IMR-90 (cell line): ENCODE results near the gene INMT. TPM values are rescaled to one million over a fixed set of nuclear protein-coding genes. Genes with fewer than 3 reads are reported as not detected.

Source experiments
- ATAC-seq: fragments of 200-7000 bp; cut with Tn5 transposase; 2 replicates; pipeline ENCODE4 v1.9.1; 2020; ENCODE audit warnings: low read depth, mild to moderate bottlenecking, moderate library complexity
- BruUV-seq: library from RNA; stranded (reverse); fragments of 400-500 nt; replicated peaks from 2 replicates; lab custom pipeline; 2021; lab: Mats Ljungman, UMichigan
- CTCF ChIA-PET: fragments of 300-600 bp; formaldehyde crosslinking; extraction: SDS; loops from one replicate; lab custom pipeline; 2021; ENCODE audit warnings: antibody characterized with exemption; lab: Yijun Ruan, JAX
- POLR2A ChIA-PET: fragments of 300-600 bp; sonication (Branson Sonifier 250); formaldehyde crosslinking; loops from one replicate; lab custom pipeline; 2022; ENCODE audit warnings: antibody characterized with exemption; ENCODE audit not compliant: unreplicated experiment; lab: Charles Lee
- DNase-seq: peaks from one replicate; pipeline ENCODE4 v3.0.0; 2013
- H2AFZ ChIP-seq: replicated peaks from 2 replicates; pipeline ENCODE3; 2013; ENCODE audit warnings: low read length, mild to moderate bottlenecking; ENCODE audit not compliant: poor library complexity
- H2AK5ac ChIP-seq: 2 replicates; pipeline ENCODE4 v1.6.1; 2013; ENCODE audit warnings: low read depth, low read length, inconsistent platforms
- H2AK9ac ChIP-seq: replicated peaks from 2 replicates; pipeline ENCODE3; 2013; ENCODE audit warnings: mild to moderate bottlenecking, low read depth, low read length, moderate library complexity; ENCODE audit not compliant: poor library complexity
- H2BK120ac ChIP-seq: 2 replicates; pipeline ENCODE4 v1.6.1; 2013; ENCODE audit warnings: low read depth, low read length, inconsistent platforms
- H2BK15ac ChIP-seq: 3 replicates; pipeline ENCODE4 v1.6.1; 2013; ENCODE audit warnings: low read depth, low read length, inconsistent platforms
- H2BK20ac ChIP-seq: 2 replicates; pipeline ENCODE4 v1.6.1; 2013; ENCODE audit warnings: low read depth, mild to moderate bottlenecking, inconsistent platforms, low read length, moderate library complexity
- H2BK5ac ChIP-seq: 2 replicates; pipeline ENCODE4 v1.6.1; 2013; ENCODE audit warnings: mild to moderate bottlenecking, low read depth, low read length, inconsistent platforms; ENCODE audit not compliant: poor library complexity, severe bottlenecking
- H3K14ac ChIP-seq: replicated peaks from 2 replicates; pipeline ENCODE4 v1.6.1; 2013; ENCODE audit warnings: low read depth, low read length, inconsistent platforms
- H3K18ac ChIP-seq: 2 replicates; pipeline ENCODE4 v1.6.1; 2013; ENCODE audit warnings: low read depth, low read length, control low read depth
- H3K23ac ChIP-seq: 2 replicates; pipeline ENCODE4 v1.6.1; 2013; ENCODE audit warnings: low read depth, low read length, inconsistent platforms
- H3K27ac ChIP-seq: 2 replicates; pipeline ENCODE4 v1.5.1; 2013; ENCODE audit warnings: mild to moderate bottlenecking, control low read depth, low read length; ENCODE audit not compliant: insufficient read depth
- H3K27me3 ChIP-seq: 2 replicates; pipeline ENCODE4 v1.6.1; 2013; ENCODE audit warnings: low read length; ENCODE audit not compliant: control insufficient read depth, insufficient read depth
- H3K36me3 ChIP-seq: 2 replicates; pipeline ENCODE4 v1.6.1; 2013; ENCODE audit warnings: low read length, mixed read lengths; ENCODE audit not compliant: control insufficient read depth, insufficient read depth
- H3K4ac ChIP-seq: 2 replicates; pipeline ENCODE4 v1.6.1; 2013; ENCODE audit warnings: low read depth, low read length, inconsistent platforms
- H3K4me1 ChIP-seq: 2 replicates; pipeline ENCODE4 v1.6.1; 2013; ENCODE audit warnings: low read length, mixed read lengths; ENCODE audit not compliant: control insufficient read depth, insufficient read depth
- H3K4me2 ChIP-seq: 2 replicates; pipeline ENCODE4 v1.6.1; 2013; ENCODE audit warnings: low read depth, mild to moderate bottlenecking, control low read depth, low read length, moderate library complexity
- H3K4me3 ChIP-seq: 2 replicates; pipeline ENCODE4 v1.5.1; 2013; ENCODE audit warnings: low read depth, mild to moderate bottlenecking, control low read depth, low read length, moderate library complexity; ENCODE audit not compliant: insufficient read depth
- H3K56ac ChIP-seq: 2 replicates; pipeline ENCODE4 v1.6.1; 2013; ENCODE audit warnings: low read length, inconsistent platforms; ENCODE audit not compliant: insufficient read depth; ENCODE audit errors: extremely low read depth
- H3K79me1 ChIP-seq, 2 experiments: 2 replicates each; pipeline ENCODE4 v1.6.1; 2013; ENCODE audit warnings: low read length in 2 of 2, inconsistent platforms in 1 of 2, low read depth in 1 of 2
- H3K9ac ChIP-seq: 2 replicates; pipeline ENCODE4 v1.6.1; 2013; ENCODE audit warnings: low read depth, low read length, control low read depth
- H3K9me1 ChIP-seq: 2 replicates; pipeline ENCODE4 v1.6.1; 2013; ENCODE audit warnings: low read length, inconsistent platforms; ENCODE audit not compliant: insufficient read depth
- H3K9me3 ChIP-seq: 2 replicates; pipeline ENCODE4 v1.6.1; 2013; ENCODE audit warnings: low read length; ENCODE audit not compliant: control insufficient read depth, insufficient read depth
- H4K20me1 ChIP-seq: 2 replicates; pipeline ENCODE4 v1.6.1; 2013; ENCODE audit warnings: low read length, inconsistent platforms; ENCODE audit not compliant: insufficient read depth
- H4K5ac ChIP-seq: 2 replicates; pipeline ENCODE4 v1.6.1; 2013; ENCODE audit warnings: mild to moderate bottlenecking, low read depth, low read length, control low read depth
- H4K8ac ChIP-seq, 2 experiments: 2 replicates each; pipeline ENCODE4 v1.6.1; 2013; ENCODE audit warnings: low read depth in 2 of 2, low read length in 2 of 2, control low read depth in 1 of 2, inconsistent platforms in 1 of 2
- H4K91ac ChIP-seq: 2 replicates; pipeline ENCODE4 v1.6.1; 2013; ENCODE audit warnings: low read depth, low read length, inconsistent platforms; ENCODE audit not compliant: insufficient read depth
- BHLHE40 ChIP-seq: fragments of 150-350 bp; IDR thresholded peaks from 2 replicates; pipeline ENCODE4 v1.6.1; 2016; ENCODE audit warnings: mild to moderate bottlenecking, low read depth, low read length
- FOS ChIP-seq: fragments of 150-350 bp; IDR thresholded peaks from 2 replicates; pipeline ENCODE4 v1.6.1; 2016; ENCODE audit warnings: low read depth, low read length
- MAFK ChIP-seq: IDR thresholded peaks from 2 replicates; pipeline ENCODE4 v1.6.1; 2012; ENCODE audit warnings: low read depth, low read length, improper control_type of control experiment
- NFE2L2 ChIP-seq: fragments of 150-350 bp; IDR thresholded peaks from 2 replicates; pipeline ENCODE4 v1.6.1; 2016; ENCODE audit warnings: low read depth, mild to moderate bottlenecking, low read length
- RFX5 ChIP-seq: IDR thresholded peaks from 2 replicates; pipeline ENCODE4 v1.8.0; 2012; ENCODE audit warnings: low read depth, mild to moderate bottlenecking, low read length, moderate library complexity
- SMC3 ChIP-seq: fragments of 150-350 bp; IDR thresholded peaks from 2 replicates; pipeline ENCODE4 v1.6.1; 2016; ENCODE audit warnings: low read depth, mild to moderate bottlenecking, antibody characterized with exemption, low read length, moderate library complexity
- WGBS, 2 experiments: methylation state at CpG; one replicate each; pipeline versions ENCODE4 v1.1.5 to v1.1.7; 2013; ENCODE audit warnings: missing lambda C conversion rate in 2 of 2; ENCODE audit not compliant: insufficient read length in 1 of 2; ENCODE audit errors: extremely low coverage in 2 of 2; 5-methylcytosine and 5-hydroxymethylcytosine counted together
- dilution Hi-C: fragments of 300-500 bp; cut with HindIII; formaldehyde crosslinking; loops from one replicate; pipeline ENCODE4 v1.14.3; 2018; ENCODE audit warnings: low sequenced_read_pairs; ENCODE audit not compliant: unreplicated experiment
- in situ Hi-C: fragments of 300-500 bp; cut with MboI; formaldehyde crosslinking; loops from 3 replicates; pipeline ENCODE4 v1.14.3; 2019; ENCODE audit warnings: low sequenced_read_pairs, inconsistent platforms, mixed read lengths
- intact Hi-C: fragments of 100-400 bp; cut with micrococcal nuclease; formaldehyde crosslinking; loops from 2 replicates; pipeline ENCODE4 v1.10.0; 2022
- polyA plus RNA-seq, 3 experiments: library from polyadenylated mRNA; depleted of rRNA; stranded (reverse); fragments of >200 nt; gene quantifications; 2 replicates each; pipeline ENCODE4 v1.2.3, GENCODE V29; 2012; ENCODE audit warnings: low replicate concordance in 1 of 3
- total RNA-seq: library from RNA; depleted of rRNA; stranded (reverse); fragments of >200 nt; gene quantifications from 2 replicates; pipeline ENCODE4 v1.2.3, GENCODE V29; 2012
- TF ChIP-seq, protein P1 (sequence below): conservative IDR thresholded peaks from 2 replicates; pipeline ENCODE4 v1.5.1; 2012; ENCODE audit warnings: mild to moderate bottlenecking, low read depth, low read length, improper control_type of control experiment
- TF ChIP-seq, protein P2 (sequence below): fragments of 150-350 bp; IDR thresholded peaks from 2 replicates; pipeline ENCODE4 v1.6.1; 2016; ENCODE audit warnings: low read depth, mild to moderate bottlenecking, low read length, moderate library complexity, borderline replicate concordance

INMT gene
- total and polyA plus RNA-seq, 2 of the 4 experiments (the other 2 are of a cell fraction): 0.39 to 2.2 TPM

GRCh38 chr7:30727061-30727945 lies 24.6 kb upstream of the INMT start:
- no peaks in the 10 kb centered on the region for H3K4me1 ChIP-seq
- no peak overlapping the region for H3K9ac ChIP-seq
- H4K20me1 ChIP-seq: no peaks in the 10 kb centered on the region
- intact Hi-C loops (no loop called here), dilution Hi-C loops (no loop called here), in situ Hi-C loops (no loop called here)
- no peak for TF ChIP-seq FOS
- no peak for TF ChIP-seq RFX5
- TF ChIP-seq MAFK: no peak
- no peak for TF ChIP-seq SMC3
- TF ChIP-seq, protein P1, sequence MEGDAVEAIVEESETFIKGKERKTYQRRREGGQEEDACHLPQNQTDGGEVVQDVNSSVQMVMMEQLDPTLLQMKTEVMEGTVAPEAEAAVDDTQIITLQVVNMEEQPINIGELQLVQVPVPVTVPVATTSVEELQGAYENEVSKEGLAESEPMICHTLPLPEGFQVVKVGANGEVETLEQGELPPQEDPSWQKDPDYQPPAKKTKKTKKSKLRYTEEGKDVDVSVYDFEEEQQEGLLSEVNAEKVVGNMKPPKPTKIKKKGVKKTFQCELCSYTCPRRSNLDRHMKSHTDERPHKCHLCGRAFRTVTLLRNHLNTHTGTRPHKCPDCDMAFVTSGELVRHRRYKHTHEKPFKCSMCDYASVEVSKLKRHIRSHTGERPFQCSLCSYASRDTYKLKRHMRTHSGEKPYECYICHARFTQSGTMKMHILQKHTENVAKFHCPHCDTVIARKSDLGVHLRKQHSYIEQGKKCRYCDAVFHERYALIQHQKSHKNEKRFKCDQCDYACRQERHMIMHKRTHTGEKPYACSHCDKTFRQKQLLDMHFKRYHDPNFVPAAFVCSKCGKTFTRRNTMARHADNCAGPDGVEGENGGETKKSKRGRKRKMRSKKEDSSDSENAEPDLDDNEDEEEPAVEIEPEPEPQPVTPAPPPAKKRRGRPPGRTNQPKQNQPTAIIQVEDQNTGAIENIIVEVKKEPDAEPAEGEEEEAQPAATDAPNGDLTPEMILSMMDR: no peak
- no peak for TF ChIP-seq NFE2L2
- TF ChIP-seq, protein P2, sequence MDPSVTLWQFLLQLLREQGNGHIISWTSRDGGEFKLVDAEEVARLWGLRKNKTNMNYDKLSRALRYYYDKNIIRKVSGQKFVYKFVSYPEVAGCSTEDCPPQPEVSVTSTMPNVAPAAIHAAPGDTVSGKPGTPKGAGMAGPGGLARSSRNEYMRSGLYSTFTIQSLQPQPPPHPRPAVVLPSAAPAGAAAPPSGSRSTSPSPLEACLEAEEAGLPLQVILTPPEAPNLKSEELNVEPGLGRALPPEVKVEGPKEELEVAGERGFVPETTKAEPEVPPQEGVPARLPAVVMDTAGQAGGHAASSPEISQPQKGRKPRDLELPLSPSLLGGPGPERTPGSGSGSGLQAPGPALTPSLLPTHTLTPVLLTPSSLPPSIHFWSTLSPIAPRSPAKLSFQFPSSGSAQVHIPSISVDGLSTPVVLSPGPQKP: no peak
- TF ChIP-seq BHLHE40: no peak
- H2BK120ac ChIP-seq: no peak overlapping the region
- ATAC-seq (peak; percentile 79), DNase-seq (peak; percentile 15)
- H3K56ac ChIP-seq: no peak overlapping the region
- no peak overlapping the region for H4K91ac ChIP-seq
- H3K18ac ChIP-seq: no peak overlapping the region
- no peak overlapping the region for H3K4me2 ChIP-seq
- POLR2A ChIA-PET: no interaction called here
- H3K27me3 ChIP-seq: peaks cover 65% of the 10 kb centered on the region
- H2BK20ac ChIP-seq: no peak overlapping the region
- H2AK5ac ChIP-seq: no peak overlapping the region
- no peaks in the 10 kb centered on the region for H3K36me3 ChIP-seq
- CTCF ChIA-PET: no interaction called here
- H4K5ac ChIP-seq: no peak overlapping the region
- H3K79me1 ChIP-seq: no peaks in the 10 kb centered on the region
- H4K8ac ChIP-seq: no peak overlapping the region
- H2AK9ac ChIP-seq: peak overlapping the region; percentile 48
- H2BK15ac ChIP-seq: no peak overlapping the region
- H3K27ac ChIP-seq: no peak overlapping the region
- H3K9me3 ChIP-seq: peaks cover 3% of the 10 kb centered on the region; the same call in 1 of the 2 replicates
- H2BK5ac ChIP-seq: no peak overlapping the region
- H2AFZ ChIP-seq: no peak overlapping the region
- H3K23ac ChIP-seq: no peak overlapping the region
- no peaks in the 10 kb centered on the region for H3K9me1 ChIP-seq
- 67% methylated on average over 4 of the region's 8 CpGs; no CpG with 5 or more reads in 1 of the 2 experiments for WGBS, 2 experiments
- no peak overlapping the region for H3K14ac ChIP-seq
- no peak overlapping the region for H3K4ac ChIP-seq
- no peak overlapping the region for H3K4me3 ChIP-seq
- no TSS peak for BruUV-seq
